GM19455 (cell line): ENCODE data around the gene BCL2L12.
A peak's percentile ranks its signal among the peaks of the same experiment; 100 is the strongest.

Source experiments
- ATAC-seq: cut with Tn5 transposase; IDR thresholded peaks from one replicate; pipeline ENCODE4 v1.9.1; 2021; ENCODE audit not compliant: unreplicated experiment

The BCL2L12 gene

DNA sequence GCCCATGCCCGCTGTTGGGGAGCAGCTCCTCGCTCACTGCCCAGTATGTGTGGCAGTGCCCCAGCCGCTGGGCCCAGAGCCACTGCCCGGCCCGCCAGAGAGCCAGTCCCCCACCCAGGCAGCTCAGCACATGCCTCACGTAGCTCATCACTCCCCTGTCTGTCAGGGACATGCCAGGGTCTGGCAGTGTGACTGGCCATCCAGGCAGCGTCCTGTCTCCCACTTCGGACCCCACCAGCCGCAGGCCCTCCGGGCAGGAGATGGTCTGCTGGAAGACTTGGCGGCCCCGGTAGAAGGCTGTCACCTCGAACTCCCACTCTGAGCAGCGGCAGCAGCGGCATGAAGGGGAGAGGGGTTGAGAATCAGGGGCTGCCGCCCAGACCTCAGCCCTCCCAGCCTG is 3.7 kb upstream of the BCL2L12 start:
- ATAC-seq, result no peak

DNA sequence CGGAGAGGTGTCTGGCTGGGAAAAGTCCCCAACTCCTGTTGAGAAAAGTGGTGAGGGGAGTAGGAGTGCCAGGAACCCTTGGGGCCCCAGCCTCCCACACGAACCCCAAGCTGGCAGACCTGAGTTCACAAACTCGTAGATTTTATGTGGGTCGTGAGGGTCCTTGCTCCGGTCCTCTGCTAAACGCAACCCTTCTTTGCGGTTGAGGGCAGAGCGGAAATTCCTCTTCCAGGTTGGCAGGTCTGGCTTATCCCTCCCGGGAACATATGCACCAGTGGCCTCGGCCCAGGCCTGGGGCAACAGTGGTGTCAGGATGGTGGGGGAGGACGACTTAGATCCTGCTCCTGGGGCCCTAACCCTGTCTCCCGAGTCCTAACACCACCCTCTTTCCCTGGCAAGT is 2.5 kb upstream of the BCL2L12 start:
- ATAC-seq, result no peak

DNA sequence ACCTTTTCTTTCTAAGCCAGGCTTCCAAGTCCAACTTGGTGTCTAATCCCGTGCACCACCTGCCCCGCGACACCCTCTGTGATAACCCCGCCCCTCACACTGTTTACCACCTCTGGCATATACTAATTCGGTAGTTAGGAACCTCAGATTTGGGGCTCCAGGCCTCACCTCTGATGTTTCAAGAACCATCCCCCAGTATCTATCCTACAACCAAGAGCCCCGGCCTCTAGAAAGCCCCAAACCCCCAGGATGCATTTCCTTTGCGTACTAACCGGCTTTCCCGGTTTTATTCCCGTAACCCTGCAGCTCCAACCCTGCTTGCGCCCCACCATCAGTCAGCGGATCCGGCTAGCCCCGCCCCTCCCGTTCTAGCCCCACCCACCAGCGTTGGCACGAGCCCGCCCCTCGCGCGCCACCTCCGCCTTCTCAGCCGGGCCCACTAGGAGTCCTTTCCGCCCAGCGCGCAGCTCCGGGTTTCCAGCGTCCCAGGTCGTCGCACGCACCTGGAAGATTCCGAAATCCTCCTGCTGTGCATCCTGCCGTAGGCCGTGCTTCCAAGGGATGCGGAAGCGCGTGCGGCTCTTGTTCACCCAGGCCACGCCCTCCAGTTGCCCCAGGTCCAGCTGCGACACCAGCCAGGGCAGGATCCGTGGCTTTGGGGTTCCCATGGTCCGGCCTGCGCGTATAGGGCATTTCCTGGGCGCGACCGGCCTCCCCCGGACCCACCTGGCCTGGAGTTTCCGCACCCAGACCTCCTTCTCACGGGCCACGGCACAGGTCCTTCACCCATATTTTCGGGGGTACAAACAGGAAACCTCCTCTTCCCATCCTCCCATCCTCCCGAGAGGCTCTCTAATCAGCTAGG is 1.3 kb upstream of the BCL2L12 start:
- peak; percentile 38 for ATAC-seq

DNA sequence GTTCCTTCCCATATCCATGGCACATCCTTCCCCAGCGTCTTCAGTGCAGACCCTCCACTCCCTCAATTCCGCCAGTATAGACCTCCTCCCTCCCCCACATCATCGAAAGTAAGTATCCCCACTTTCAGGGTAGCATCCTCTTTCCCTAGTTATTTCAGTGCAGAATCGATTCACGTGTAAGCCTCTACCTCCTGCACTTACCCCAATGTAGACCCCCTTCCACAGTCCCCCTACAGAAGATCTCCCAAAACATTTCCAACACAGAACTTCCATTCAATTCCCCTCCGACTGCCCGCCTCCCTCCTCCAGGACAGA is 740 bp upstream of the BCL2L12 start:
- no peak for ATAC-seq

DNA sequence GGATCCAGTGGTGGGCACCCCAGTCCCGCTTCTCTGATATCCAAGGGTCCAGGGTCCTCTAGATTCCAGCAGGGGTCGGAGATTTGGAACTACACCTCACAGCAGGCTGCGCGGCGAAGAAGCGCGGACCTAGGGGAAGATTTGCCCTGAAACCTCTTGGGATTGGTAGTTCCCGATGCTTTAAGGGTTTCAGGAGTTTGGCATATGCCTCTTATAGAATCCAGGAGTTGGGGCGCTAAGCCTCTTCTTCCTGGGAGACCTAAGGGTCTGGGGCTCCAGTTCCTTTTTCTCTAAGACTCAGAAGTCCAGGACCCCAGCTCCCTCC is 349 bp downstream of the BCL2L12 start:
- ATAC-seq, result no peak

DNA sequence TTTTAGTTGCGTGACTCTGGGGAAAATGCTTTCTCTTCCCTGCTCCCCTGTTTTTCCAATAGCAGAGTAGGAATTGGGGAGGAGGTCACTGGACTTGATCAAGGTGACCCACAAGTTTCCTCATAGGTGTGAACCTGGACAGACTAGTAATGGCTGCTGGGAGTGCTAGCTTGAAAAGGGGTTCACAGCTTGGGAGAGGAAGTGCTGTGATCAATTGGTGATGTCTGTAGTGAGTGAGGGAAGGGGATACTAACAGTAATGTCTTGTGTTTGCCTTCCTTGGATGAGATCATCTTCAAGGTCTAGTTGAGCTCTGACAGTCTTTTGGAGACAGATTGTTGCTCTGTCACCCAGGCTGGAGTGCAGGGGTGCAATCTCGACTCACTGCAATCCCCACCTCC is 1.7 kb downstream of the BCL2L12 start:
- ATAC-seq, result no peak

DNA sequence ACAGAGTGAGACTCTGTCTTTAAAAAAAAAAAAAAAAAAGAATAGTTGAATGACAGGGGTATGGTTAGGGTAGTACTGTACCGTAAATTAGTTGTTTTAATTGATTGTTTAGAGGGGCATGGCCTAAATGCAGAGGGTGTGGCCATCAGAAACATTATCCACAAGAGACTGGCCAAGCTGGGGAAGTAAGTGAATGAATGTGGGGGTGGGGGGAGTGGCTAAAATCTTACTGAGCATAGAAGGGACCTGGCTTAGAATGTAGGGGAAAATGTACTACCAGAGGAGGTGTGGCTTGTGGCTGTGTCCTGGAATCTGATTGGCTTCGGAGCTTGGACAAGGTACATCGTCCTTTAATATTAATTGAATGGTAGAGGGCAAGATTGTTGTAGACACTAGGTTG is 3.8 kb downstream of the BCL2L12 start:
- no peak for ATAC-seq

DNA sequence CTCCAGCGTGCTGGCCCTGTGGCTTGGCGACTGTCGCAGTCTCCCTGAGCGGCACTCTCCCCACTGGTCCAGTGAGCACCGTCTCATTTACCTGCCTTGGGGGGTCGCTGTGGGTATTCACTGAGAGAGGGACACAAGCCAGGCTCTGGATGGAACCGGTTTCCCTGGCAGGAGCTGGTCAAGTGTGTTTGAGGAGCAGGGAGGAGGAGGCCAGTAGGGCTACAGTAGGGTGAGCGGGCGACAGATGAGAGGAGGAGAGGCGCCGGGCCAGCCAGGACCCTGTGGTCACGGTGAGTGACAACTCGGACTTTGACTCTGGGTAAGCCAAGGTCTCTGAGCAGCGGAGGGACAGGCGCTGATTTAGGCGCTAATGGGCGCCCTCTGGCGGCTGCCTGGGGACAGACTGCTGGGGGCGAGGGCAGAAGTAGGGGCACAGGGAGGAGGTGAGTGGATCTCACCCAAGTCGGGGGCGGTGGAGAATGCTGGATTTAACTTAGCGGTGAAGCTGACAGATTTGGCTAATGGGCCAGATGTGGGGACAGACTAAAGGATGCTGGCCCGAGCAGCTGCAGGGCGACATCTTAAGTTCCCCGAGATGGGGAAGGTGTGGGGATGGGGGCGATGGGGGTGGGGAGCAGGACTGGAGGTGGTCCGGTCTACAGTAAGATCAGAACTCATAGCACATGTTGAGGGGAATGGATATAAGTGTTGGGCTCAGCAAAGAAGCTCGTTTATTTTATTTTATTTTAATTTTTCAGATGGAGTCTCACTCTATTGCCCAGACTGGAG is 6.6 kb downstream of the BCL2L12 start:
- no peak for ATAC-seq

DNA sequence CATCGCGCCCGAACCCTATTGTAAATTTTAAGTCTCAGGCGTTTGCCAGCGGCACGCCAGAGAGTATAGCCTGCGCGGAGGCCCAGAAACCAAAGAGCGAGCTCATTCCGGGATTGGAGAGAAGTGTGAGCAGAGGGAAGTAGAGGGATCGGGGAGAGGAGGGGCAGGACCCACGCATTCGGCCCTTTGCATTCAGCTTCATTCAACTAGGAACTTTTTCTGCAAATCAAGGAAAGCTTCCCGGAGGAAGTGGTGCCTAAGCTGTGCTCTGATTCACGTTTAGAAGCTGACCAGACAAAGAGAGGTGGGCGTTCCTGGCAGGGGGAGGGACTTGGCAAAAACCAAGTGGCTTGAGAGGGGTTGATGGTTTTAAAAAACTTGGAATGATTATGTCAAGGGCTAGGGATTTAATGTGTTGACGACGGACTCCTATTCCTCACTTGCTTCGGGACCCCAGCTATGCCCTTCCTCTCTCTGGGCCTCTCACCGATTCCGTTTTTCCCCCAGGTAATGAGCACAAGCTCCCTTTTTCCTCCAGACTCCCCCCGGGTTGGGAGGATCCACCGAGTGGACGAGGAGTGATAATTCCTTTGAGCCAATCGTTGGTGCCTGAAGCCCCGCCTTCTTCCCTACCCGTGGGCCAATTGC is 10.5 kb downstream of the BCL2L12 start:
- peak; percentile 22 for ATAC-seq

DNA sequence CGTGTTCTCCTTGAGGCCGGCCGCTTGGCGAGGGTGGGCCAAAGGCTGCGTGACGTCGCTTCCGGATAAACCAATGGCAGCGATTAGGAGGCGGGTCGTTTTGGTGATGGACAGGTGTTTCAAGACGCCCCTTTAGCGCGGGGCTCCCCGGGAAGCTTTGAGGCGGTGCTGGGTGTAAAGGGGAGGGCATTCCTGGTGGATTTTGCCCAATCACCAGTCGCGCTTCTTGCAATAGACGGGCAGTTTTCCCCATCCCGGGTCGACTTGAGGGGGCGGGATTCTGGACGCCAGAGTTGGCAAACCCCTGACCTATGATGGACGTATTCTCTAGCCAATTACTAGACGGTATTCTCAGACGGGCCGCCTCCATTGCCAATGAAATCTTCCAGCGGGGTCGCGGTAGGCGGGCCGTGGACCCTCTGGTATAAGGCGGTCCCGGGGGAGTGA is 11.1 kb downstream of the BCL2L12 start:
- ATAC-seq, result peak; percentile 68

DNA sequence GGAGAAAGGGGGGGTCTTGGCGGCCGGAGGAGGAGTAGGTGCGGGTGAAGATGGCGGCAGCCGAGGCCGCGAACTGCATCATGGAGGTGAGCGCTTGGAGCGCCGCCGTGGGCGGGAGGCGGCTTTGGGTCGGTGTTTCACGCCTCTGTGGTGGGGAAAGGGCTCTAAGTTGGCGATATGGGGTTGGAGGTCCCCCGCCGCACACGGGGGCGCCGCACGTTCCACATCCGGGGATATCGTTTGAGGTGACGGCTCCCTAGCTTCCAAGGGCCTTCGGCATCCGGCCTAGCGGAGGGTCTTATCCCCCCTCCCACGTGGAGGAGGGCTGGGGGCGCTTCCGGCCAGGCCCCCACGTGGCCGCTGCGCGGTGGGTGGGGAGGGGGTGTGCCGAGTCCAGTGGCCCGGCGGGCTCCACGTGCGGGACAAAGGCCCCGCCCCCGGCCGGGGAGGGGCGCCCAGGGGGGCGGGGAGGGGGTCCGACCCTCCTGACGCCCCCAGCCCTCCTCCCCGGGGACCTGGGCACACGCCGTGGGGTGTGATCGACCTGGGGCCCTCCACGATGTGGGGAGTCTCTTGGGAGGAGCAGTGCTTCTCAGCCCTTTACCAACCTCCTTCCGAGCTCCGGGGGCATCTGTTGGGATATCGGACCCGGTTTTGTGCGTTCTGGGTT is 11.6 kb downstream of the BCL2L12 start, which contains the start of gene PRMT1:
TSS of gene PRMT1 (plus strand) at position 41 of the 670 bp plus-strand sequence. CDS start at position 51, 10 bp downstream.
- no peak for ATAC-seq

DNA sequence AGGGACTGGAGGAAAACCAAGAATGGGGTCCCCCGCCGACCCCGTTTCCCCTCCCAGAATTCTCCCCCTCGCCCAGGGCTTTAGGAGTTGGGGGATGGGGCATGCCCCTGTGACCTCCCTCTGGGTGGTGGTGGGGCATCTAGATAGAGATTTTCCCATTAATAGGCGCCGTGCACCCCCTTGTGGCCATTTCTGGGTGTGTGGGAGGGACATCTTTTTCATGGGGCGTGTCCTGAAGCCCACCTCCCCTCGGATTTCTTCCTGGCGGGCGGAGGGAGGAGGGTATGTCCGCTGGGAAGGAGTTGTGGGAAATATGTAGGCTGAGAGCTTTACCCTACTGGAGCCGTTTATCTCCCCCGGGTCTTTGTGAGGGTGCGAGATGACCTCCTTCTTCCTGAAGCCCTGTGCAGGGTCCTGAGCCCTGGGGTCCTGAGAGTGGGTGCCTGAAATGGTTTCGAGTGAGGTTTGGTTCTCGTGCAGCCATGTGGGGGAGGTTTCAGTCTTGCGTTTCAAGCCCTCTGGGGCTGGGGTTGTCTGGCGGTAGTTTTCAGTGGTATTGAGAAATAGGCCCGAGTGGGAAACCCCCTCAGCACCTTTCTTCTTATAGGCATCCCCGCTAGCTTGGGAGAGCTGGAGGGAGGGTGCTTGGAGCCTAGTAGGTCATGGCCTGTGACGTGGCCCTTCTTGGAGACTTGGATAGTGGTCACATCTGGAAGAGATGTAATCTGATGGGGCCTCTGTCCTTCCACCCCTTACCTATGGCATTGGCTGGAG is 12.4 kb downstream of the BCL2L12 start:
- ATAC-seq, result no peak

DNA sequence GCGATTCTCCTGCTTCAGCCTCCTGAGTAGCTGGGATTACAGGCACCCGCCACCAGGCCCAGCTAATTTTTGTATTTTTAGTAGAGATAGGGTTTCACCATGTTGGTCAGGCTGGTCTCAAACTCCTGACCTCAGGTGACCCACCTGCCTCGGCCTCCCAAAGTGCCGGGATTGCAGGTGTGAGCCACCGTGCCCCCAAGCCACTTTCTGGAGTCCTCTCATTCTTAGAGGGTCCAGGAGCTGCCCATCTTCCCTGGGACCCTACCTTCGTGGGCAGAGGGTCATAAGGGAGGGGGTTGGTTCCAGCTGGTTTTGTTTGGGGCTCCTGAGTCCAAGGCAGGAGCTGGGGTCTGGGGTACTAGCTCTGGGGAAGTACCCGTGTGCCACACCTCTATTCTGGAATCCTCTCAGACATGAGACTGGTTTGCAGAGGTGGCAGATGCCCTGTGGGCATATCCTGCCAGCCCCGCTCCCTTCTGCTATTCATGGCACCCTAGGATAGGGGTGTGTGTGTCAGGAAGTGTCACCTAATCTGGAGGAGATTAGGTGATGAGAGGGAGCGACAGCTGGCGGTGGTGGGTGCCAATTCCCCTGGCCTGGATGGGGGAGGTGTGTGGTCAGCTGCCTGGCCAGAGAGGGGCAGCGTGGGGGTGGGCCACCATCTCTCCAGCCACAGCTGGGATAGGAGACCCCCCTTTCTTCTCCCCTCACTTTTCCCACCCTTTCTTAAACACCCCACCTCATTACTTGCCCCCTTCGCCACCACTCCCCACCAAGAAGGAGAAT is 13.4 kb downstream of the BCL2L12 start:
- no peak for ATAC-seq

DNA sequence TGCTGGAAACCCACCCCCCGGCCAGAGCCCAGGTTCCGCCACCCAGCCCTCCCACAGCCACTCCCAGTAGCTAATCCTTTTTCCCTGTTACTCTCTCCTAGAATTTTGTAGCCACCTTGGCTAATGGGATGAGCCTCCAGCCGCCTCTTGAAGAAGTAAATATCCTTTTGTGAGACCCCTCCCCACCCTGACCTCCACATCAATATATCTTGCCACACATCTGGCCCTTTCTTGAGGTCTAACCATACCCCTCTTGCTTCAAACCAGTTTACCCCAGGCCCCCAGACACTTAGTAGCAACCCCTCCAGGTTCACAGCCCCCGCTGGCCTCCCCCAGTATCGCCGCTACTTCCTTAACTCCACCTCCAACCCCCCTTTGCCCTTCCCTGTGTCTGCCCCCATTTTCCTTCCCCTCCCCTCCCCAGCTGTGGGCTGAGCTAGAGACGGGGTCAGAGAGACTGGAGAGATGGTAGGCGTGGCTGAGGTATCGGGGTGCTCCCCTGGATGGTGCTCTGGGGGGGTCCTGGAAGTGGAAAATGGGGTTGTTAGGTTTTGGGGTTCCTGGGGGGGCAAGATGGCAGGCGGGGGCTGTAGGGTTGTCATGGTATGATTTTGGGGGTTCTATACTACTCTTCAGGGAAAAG is 14.2 kb downstream of the BCL2L12 start:
- ATAC-seq, result no peak

DNA sequence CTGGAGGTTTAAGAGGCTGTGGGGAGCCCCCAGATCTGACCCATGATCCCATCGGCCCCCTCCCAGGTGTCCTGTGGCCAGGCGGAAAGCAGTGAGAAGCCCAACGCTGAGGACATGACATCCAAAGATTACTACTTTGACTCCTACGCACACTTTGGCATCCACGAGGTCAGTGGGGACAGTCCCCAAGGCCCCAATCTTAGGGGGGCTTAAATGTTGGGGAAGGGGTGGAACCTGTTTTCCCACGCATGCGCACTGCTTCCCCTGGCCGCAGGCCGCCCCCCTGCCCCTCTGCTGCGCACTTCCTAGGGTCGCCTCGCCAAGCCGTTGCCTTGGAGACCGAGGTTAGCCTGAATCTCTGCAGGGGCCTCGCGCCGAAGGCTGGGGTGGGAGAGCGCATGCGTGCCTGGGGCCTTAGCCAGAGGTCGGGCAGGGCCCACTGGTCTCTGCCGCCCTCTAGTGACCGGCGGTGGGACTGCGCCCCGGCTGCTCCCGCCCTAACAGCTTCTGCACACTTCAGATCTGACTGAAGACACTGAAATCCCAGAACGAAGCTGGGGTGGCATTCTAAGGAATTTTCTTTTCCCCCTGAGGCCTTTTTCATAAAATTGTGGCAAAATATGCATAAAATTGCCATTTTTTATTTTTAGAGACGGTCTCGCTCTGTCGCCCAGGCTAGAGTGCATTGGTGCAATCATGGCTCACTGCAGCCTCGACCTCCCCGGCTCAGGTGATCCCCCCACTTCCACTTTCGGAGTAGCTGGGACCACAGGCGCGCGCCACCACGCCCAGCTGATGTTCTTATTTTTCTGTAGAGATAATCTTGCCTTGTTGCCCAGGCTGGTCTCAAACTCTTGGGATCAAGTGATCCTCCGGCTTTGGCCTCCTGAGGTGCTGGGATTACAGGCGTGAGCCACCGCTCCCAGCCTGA is 15.0 kb downstream of the BCL2L12 start:
- ATAC-seq, result no peak

DNA sequence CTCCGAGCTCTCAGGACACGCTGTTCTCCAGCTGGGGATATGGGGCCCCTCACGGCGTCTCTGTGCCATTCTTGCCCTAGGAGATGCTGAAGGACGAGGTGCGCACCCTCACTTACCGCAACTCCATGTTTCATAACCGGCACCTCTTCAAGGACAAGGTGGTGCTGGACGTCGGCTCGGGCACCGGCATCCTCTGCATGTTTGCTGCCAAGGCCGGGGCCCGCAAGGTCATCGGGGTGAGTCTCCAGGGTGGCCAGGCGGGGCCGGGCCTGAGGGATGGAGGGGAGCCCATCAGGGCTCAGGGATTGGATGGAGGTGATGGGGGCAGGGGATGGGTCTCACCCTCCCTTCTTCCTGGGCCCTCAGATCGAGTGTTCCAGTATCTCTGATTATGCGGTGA is 16.1 kb downstream of the BCL2L12 start:
- no peak for ATAC-seq

DNA sequence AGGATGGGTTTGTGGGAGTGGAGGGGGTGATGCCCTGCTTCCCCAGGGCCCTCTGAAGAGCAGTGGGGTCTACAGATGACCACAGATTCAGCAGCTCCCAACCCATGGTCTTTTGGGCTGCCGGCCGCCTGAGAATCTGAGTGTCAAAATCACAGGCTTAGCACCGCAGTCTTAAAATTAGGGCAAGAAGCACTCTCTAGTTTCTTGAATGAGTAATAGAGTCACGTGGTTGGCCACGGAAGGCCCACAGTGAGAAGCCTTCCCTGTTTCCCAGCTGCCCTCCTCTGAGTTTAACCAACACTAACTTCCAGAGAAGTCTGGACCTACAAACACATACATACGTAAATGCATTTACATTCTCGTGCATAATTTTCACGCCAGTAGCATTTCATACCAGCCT is 16.5 kb downstream of the BCL2L12 start:
- no peak for ATAC-seq

DNA sequence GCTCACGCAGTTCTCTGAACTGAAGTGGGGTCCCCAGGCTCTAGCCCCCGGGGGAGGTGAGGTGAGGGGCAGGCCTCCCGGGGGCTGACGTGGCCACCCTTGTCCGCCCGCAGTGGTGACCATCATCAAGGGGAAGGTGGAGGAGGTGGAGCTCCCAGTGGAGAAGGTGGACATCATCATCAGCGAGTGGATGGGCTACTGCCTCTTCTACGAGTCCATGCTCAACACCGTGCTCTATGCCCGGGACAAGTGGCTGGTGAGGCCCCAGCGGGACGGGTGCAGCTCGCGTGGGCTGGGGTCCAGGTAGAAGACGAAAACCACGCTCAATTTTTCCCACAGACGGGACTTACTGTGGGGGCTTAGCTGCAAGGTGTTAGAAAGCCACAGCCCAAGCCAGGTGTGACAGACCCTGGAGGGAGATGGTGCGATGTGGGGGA is 18.1 kb downstream of the BCL2L12 start:
- ATAC-seq, result no peak
